Stimulated activated CD4-positive, alpha-beta T cell treated with anti-CD3 and anti-CD28 coated beads, Interleukin-15, amount 100 ng/mL, for 1 hour (primary cell): Measurements from ENCODE around the gene SPATA24.
"Not testable (repeated sequence)": the region's sequence is repeated elsewhere in the genome, so short reads cannot be mapped to it uniquely, and the experiment has no call there.

Source experiments
- DNase-seq, 2 donors: peaks; one replicate each; pipeline ENCODE4 v3.0.0-alpha.2; 2020; ENCODE audit warnings: low read depth in 1 of 2, low spot score in 1 of 2

Gene SPATA24

GRCh38 chr5:139417214-139417613 lies 13.3 kb upstream of the SPATA24 start:
- no peak for DNase-seq

GRCh38 chr5:139416651-139417050 lies 12.8 kb upstream of the SPATA24 start:
- DNase-seq: no peak

- DNase-seq: no peak
Measured at GRCh38 chr5:139415869-139416268, 12.0 kb upstream of the SPATA24 start.

GRCh38 chr5:139415221-139415861 lies 11.5 kb upstream of the SPATA24 start:
- no peak for DNase-seq

GRCh38 chr5:139414581-139415130 lies 10.8 kb upstream of the SPATA24 start:
- DNase-seq: no peak

GRCh38 chr5:139413963-139414362 lies 10.1 kb upstream of the SPATA24 start:
- no peak for DNase-seq

- no peak for DNase-seq
Measured at GRCh38 chr5:139413153-139413552, 9.3 kb upstream of the SPATA24 start.

- DNase-seq: no peak
Measured at GRCh38 chr5:139410993-139411828, 7.3 kb upstream of the SPATA24 start.

GRCh38 chr5:139410121-139410992 lies 6.5 kb upstream of the SPATA24 start:
- no peak for DNase-seq

- DNase-seq: not testable (repeated sequence)
Measured at GRCh38 chr5:139409116-139409515, 5.2 kb upstream of the SPATA24 start.

- no peak for DNase-seq
Measured at GRCh38 chr5:139408191-139408590, 4.3 kb upstream of the SPATA24 start.

- no peak for DNase-seq
Measured at GRCh38 chr5:139407517-139407916, 3.6 kb upstream of the SPATA24 start.

- DNase-seq: no peak
Measured at GRCh38 chr5:139406963-139407362, 3.1 kb upstream of the SPATA24 start.

GRCh38 chr5:139404484-139404840 lies 573 bp upstream of the SPATA24 start:
- no peak for DNase-seq

GRCh38 chr5:139403418-139403786 lies 487 bp downstream of the SPATA24 start:
- no peak for DNase-seq

- DNase-seq: no peak
Measured at GRCh38 chr5:139402561-139403158, 1.2 kb downstream of the SPATA24 start.

GRCh38 chr5:139401546-139401945 lies 2.3 kb downstream of the SPATA24 start:
- DNase-seq: no peak

- DNase-seq: no peak
Measured at GRCh38 chr5:139399501-139400121, 4.3 kb downstream of the SPATA24 start.

- no peak for DNase-seq
Measured at GRCh38 chr5:139397921-139398320, 6.0 kb downstream of the SPATA24 start.

- no peak for DNase-seq
Measured at GRCh38 chr5:139396691-139397090, 7.2 kb downstream of the SPATA24 start.
